SW480 (cell line): ENCODE measurements around the gene CSAG2.

Experiments used
- DNase-seq: peaks from one replicate; pipeline ENCODE4 v3.0.0-alpha.2; 2016; ENCODE audit warnings: low spot score

CSAG2 gene

DNA sequence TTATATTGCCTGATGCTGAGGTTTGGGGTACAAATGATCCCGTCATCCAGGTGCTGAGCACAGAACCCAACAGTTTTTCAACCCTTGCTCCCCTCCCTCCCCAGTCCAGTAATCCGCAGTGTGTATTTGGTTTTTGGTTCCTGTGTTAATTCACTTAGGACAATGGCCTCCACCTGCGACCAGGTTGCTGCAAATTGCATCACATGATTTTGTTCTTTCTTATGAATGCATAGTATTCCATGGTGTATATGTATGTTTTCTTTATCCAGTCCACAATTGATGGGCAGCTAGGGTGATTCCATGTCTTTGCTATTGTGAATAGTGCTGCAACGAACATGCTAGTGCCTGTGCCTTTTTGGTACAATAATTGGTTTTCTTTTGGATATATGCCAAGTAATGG lies 46.0 kb downstream of the CSAG2 start:
- DNase-seq: no peak

GRCh38 chrX:152658302-152658701 lies 50.8 kb downstream of the CSAG2 start:
- DNase-seq: no peak
